Testis (tissue), 3 donors: ENCODE data around the gene GRK3. TPM values are rescaled to one million over a fixed set of nuclear protein-coding genes. Genes with fewer than 3 reads are reported as not detected.

ENCODE experiments used
- DNase-seq: peaks from one replicate; pipeline ENCODE4 v3.0.0-alpha.2; 2019
- H3K27ac ChIP-seq, 2 donors: fragments of 200-600 bp; sonication (generic); one replicate each; pipeline ENCODE4 v1.5.1; 2019
- H3K27me3 ChIP-seq: fragments of 200-600 bp; sonication (generic); one replicate; pipeline ENCODE4 v1.5.1; 2019
- H3K36me3 ChIP-seq: fragments of 200-600 bp; sonication (generic); one replicate; pipeline ENCODE4 v1.5.1; 2017; ENCODE audit warnings: low read depth; ENCODE audit errors: missing control alignments
- H3K4me1 ChIP-seq: fragments of 200-600 bp; sonication (generic); one replicate; pipeline ENCODE4 v1.5.1; 2019
- H3K4me3 ChIP-seq, 2 donors: fragments of 200-600 bp; sonication (generic); one replicate each; pipeline ENCODE4 v1.5.1; 2017 to 2019
- H3K9me3 ChIP-seq: fragments of 200-600 bp; sonication (generic); one replicate; pipeline ENCODE4 v1.5.1; 2017
- CTCF ChIP-seq, 3 experiments: fragments of 450-650 bp in 2 of 3; fragments of 200-600 bp in 1 of 3; sonication (generic) in 1 of 3; IDR thresholded peaks; one replicate each; pipeline ENCODE4 v1.5.1; 2016 to 2019; ENCODE audit warnings: antibody characterized with exemption in 3 of 3, mild to moderate bottlenecking in 2 of 3, moderate library complexity in 1 of 3
- POLR2A ChIP-seq: fragments of 450-650 bp; IDR thresholded peaks from one replicate; pipeline ENCODE4 v1.6.1; 2017; ENCODE audit warnings: antibody characterized with exemption, mild to moderate bottlenecking, moderate library complexity
- WGBS, 2 donors: methylation state at CpG; one replicate each; pipeline ENCODE4 v1.1.5; 2018; 5-methylcytosine and 5-hydroxymethylcytosine counted together
- intact Hi-C: fragments of 100-400 bp; cut with DNase I; formaldehyde crosslinking; loops from one replicate; pipeline ENCODE4 v1.15.1; 2023; ENCODE audit warnings: low total_unique reads
- polyA plus RNA-seq: library from polyadenylated mRNA; stranded (reverse); fragments of 350-450 nt; fragmentation: Illumina TruSeq; extraction: RNeasy Lipid Tissue Mini Kit (QIAGEN cat#74804); gene quantifications from one replicate; pipeline ENCODE4 v1.2.3, GENCODE V29; 2014; ENCODE audit warnings: low read depth, low replicate concordance; ENCODE audit not compliant: insufficient read depth
- total RNA-seq, 2 donors: library from RNA; depleted of rRNA; stranded (reverse); fragments of >200 nt; gene quantifications; one replicate each; pipeline ENCODE4 v1.2.3, GENCODE V29; 2016

The GRK3 gene
- total and polyA plus RNA-seq, 3 donors from 2014 or later: 10.9 to 46.0 (median 12.8) TPM

GRCh38 chr22:25534724-25535123 is 29.8 kb upstream of the GRK3 start:
- WGBS, 2 donors: 86 to 96% methylated on average over 3 of the region's 3 CpGs
- intact Hi-C loops: no loop called here
- H3K27ac ChIP-seq: no peak overlapping the region
- no peaks in the 10 kb centered on the region for H3K27me3 ChIP-seq
- H3K36me3 ChIP-seq: no peaks in the 10 kb centered on the region
- no peaks in the 10 kb centered on the region for H3K9me3 ChIP-seq
- DNase-seq: no peak
- H3K4me1 ChIP-seq: no peaks in the 10 kb centered on the region
- TF ChIP-seq POLR2A (no peak), CTCF (IDR thresholded peaks at IDR 0.05) (no peak)
- H3K4me3 ChIP-seq: no peak overlapping the region

DNA sequence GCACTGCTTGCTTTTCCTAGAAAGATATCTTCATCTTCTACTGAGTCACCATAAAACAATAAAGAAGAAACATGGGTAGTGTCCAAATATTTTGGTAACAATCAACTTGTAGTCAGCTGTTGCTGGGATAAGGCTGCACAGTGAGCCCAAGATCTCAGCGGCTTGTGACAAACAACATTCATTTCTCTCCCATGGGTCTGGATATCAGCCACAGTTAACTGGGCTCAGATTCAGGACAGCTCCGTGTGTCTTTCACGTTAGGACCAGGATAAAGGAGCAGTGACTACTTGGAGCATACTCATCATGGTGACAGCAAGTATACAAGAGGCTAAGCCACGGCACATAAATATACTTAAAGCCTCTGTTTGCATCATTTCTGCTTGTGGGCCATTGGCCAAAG is 27.9 kb upstream of the GRK3 start:
- Histone ChIP-seq H3K4me3 (no peak overlapping the region), H3K36me3 (no peaks in the 10 kb centered on the region), H3K9me3 (no peaks in the 10 kb centered on the region), H3K4me1 (no peaks in the 10 kb centered on the region), H3K27me3 (no peaks in the 10 kb centered on the region), H3K27ac (no peak overlapping the region)
- no peak for DNase-seq
- TF ChIP-seq CTCF (IDR thresholded peaks at IDR 0.05): no peak
- WGBS, 2 donors: 41 to 48% methylated on average over 4 of the region's 4 CpGs
- intact Hi-C loops: no loop called here

- H3K4me1 ChIP-seq: no peaks in the 10 kb centered on the region
- no peak for DNase-seq
- no peaks in the 10 kb centered on the region for H3K36me3 ChIP-seq
- intact Hi-C loops: no loop called here
- TF ChIP-seq CTCF (IDR thresholded peaks at IDR 0.05) (no peak), POLR2A (no peak)
- H3K9me3 ChIP-seq: no peaks in the 10 kb centered on the region
- no peaks in the 10 kb centered on the region for H3K27me3 ChIP-seq
- H3K27ac ChIP-seq: no peak overlapping the region
- H3K4me3 ChIP-seq: no peak overlapping the region
- 85 to 87% methylated on average over 3 of the region's 3 CpGs for WGBS, 2 donors
Measured at GRCh38 chr22:25540166-25540907, 24.1 kb upstream of the GRK3 start.

DNA sequence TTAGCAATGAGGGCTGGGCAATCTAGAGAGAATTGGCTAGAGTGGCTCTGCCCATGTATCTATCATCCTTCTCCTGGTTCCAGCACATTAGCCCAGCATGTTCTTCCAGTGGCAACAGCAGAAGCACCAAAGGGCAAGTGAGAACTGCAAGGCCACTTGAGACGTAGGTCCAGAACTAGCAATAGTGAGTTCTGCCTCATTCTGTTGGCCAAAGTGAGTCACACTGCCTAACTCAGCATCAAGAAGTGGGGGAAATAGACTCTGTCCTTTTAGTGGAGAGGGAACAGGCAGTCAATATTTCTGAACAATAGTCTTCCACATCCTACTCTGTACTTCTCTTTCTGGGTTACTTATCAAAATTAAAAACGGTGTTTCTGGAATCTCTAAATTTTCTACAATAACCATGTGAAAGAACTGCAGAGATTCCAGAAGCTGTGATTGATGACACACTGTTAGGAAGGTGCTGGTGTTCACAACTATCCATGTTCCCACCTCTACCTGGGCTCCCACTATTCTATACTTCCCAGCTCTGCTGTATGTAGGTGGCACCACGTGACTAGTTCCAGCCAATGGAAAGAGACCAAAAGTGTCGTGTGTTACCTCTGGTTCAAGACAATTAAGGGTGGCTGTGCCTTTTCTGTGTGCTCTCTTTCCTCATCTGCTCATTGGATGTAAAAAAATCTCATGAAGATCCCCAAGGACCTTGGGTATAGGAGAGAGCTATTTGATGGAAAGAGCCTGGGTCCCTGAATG is 23.4 kb upstream of the GRK3 start:
- H3K27me3 ChIP-seq: no peaks in the 10 kb centered on the region
- H3K36me3 ChIP-seq: no peaks in the 10 kb centered on the region
- H3K27ac ChIP-seq: no peak overlapping the region

More for the DNA sequence above, 23.4 kb upstream of the GRK3 start:
- H3K4me3 ChIP-seq: no peak overlapping the region
- intact Hi-C loops: no loop called here
- H3K9me3 ChIP-seq: no peaks in the 10 kb centered on the region
- TF ChIP-seq CTCF (IDR thresholded peaks at IDR 0.05) (no peak), POLR2A (no peak)
- WGBS, 2 donors: 89 to 90% methylated on average over 4 of the region's 4 CpGs
- DNase-seq: no peak
- no peaks in the 10 kb centered on the region for H3K4me1 ChIP-seq
